ENCODE data around the gene FBLN7. TPM values are rescaled to one million over a fixed set of nuclear protein-coding genes. Genes with fewer than 3 reads are reported as not detected.

The FBLN7 gene
- total RNA-seq, 2 experiments from 2014 or later, result 7.9 to 8.3 TPM

DNA sequence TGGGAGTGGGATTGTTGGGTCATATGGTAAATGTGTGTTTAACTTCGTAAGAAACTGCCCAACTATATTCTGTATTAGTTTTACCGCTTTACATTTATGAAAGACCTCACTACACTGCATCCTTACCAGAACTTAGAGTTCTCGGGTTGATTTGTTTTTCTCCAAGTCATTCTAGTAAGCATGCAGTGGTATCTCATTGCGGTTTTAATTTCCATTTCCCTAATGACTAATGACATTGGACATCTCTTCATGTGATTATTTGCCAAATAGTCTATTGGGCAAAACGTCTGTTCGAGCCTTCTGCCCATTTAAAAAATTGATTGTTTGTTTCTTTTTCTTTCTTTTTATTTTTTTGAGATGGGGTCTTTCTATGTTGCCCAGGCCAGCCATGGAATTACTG lies 6.8 kb downstream of the FBLN7 start:
- Mint-ChIP-seq H3K9me3 (no peaks in the 10 kb centered on the region), H3K27ac (no peak overlapping the region), H3K36me3 (ENCODE audit: low read depth) (no peaks in the 10 kb centered on the region), H3K4me3 (no peak overlapping the region), H3K27me3 (peaks cover 23% of the 10 kb centered on the region), H3K4me1 (peaks cover 1% of the 10 kb centered on the region)
- POLR2A ChIA-PET, result no interaction called here
- no peak for DNase-seq
- CTCF ChIA-PET, result interaction anchor here (0.8 kb wide), 1 partner anchor 11 kb away, joined by 3 read pairs; no protein-coding TSS in a partner anchor

DNA sequence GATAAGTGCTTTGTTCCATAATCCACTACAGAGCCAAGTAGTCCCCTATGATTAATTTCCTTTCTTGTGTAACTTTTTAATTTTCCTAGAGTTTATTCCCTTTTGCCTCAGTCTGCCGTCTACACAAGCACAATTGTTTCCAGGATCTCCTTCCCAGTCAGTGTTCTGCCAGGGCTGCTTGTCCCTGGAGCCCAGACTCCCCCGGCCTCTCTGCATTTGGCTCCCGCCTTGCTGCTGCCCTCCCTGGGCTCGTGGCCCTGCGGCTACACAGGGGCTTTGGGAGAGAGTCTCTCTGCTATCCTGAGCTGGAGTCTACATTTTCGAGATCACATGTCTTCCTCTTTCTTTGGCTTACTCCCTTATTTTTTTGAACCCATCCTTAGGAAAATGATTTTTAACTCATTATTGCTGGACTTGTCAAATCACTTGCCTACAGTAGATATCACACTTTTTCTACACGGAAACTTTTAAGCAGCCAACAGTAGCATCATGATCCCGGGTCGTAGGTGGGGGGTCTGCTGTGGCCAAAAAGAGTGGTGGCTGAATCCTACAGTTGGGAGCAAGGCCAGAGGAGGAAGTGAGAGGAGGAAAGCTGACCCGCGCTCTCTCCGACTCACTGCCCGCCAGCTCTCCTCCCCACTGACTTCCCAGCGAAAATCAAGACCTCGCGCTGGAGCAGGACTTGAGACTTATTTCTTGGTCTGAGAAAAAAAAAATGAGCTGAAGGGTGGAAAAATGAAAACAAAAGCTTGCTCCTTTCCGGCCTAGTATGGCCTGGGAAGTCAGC lies 9.4 kb downstream of the FBLN7 start:
- ChIA-PET CTCF (interaction anchor here (0.7 to 0.8 kb wide), 2 partner anchors 10 to 36 kb away, joined by 3 read pairs; no protein-coding TSS in a partner anchor), POLR2A (interaction anchor here (0.6 kb wide), 1 partner anchor 163 kb away, joined by 3 read pairs; no protein-coding TSS in a partner anchor)
- Mint-ChIP-seq H3K27me3 (peaks cover 5% of the 10 kb centered on the region), H3K36me3 (ENCODE audit: low read depth) (no peaks in the 10 kb centered on the region), H3K27ac (no peak overlapping the region), H3K9me3 (no peaks in the 10 kb centered on the region), H3K4me3 (no peak overlapping the region), H3K4me1 (no peaks in the 10 kb centered on the region)
- no peak for DNase-seq

DNA sequence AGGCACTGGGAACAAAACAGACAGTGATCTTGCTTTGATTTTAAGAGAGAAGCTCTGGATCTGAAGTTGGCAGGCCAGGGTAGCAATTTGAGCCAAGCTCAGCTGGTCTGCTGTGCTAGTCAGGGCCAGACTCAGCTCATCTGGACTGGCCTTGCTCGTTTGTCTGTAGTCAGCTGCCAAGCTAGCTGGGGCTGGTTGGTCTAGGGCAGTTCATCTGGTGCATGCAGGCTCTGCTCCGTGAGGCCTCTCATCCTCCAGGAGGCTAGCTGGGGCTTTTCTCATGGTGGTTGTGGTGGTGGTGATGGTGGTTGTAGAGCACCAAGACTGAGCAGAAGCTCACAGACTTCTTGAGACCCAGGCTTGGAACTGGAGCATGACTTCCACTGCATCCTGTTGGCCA lies 10.3 kb downstream of the FBLN7 start:
- H3K4me1 Mint-ChIP-seq, result no peaks in the 10 kb centered on the region
- no peak overlapping the region for H3K4me3 Mint-ChIP-seq
- no peaks in the 10 kb centered on the region for H3K9me3 Mint-ChIP-seq
- no peak overlapping the region for H3K27ac Mint-ChIP-seq
- DNase-seq, result no peak
- no peaks in the 10 kb centered on the region for H3K36me3 Mint-ChIP-seq (ENCODE audit: low read depth)
- CTCF ChIA-PET, result interaction anchor here (0.7 to 1.1 kb wide), 2 partner anchors 35 to 66 kb away, joined by 3 read pairs; no protein-coding TSS in a partner anchor
- no peaks in the 10 kb centered on the region for H3K27me3 Mint-ChIP-seq
- POLR2A ChIA-PET, result interaction anchor here (0.6 kb wide), 1 partner anchor 164 kb away, joined by 3 read pairs; no protein-coding TSS in a partner anchor

DNA sequence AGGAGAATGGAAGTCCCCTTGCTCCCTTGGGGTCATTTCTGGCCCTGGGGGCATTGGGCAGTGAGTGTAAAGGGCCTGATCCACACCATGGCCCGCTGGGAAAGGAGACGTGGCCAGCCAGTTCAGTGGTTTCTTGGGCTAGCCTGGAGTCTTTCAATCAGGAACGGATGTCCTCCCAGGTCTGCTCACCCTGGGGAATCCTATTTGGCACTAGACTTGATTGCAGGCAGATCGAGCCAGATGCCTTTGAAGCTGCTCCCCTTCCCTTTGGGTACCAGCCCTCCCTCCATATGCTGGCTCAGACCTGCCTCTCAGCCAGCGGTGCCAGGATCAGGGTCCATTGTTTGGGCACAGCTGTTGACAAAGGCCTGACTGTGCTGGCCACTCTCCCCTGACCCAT lies 11.0 kb downstream of the FBLN7 start:
- DNase-seq, result no peak
- Mint-ChIP-seq H3K27ac (no peak overlapping the region), H3K4me1 (peaks cover 3% of the 10 kb centered on the region), H3K4me3 (no peak overlapping the region), H3K9me3 (no peaks in the 10 kb centered on the region), H3K36me3 (ENCODE audit: low read depth) (no peaks in the 10 kb centered on the region), H3K27me3 (no peaks in the 10 kb centered on the region)
- POLR2A ChIA-PET, result no interaction called here
- CTCF ChIA-PET, result interaction anchor here (1.1 kb wide), 1 partner anchor 65 kb away, joined by 3 read pairs; no protein-coding TSS in a partner anchor

DNA sequence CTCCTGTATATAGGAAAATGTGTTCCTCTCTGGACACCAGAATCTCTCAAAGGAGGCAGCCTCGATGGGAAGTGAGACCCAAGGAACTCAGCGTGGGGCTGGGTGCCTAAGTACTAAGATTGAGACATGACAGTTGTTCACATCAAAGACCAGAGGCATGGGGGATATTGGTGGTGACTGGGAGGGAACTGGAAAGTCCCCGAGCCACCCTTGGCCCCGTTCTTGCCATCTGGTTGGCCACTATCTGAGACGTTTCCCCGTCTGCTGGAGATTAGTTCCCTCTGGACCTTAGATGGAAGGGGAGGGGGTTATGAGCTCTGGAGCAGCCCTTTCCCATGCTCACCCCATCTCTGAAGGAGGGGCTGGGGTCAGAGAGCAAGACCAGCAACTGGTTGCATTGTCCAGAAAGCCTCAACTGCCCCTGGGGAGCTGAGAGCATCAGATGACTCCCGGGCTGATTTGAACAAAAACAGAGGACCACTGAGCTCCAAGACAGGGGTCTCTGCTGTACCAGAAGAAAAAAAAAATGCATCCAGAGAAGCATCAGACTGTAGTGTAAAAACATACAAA lies 11.8 kb downstream of the FBLN7 start:
- Mint-ChIP-seq H3K9me3 (no peaks in the 10 kb centered on the region), H3K36me3 (ENCODE audit: low read depth) (no peaks in the 10 kb centered on the region), H3K27me3 (no peaks in the 10 kb centered on the region), H3K4me1 (peaks cover 10% of the 10 kb centered on the region), H3K4me3 (no peak overlapping the region), H3K27ac (no peak overlapping the region)
- ChIA-PET CTCF (interaction anchor here (1.6 kb wide), 1 partner anchor 13 kb away, joined by 6 read pairs; the partner anchor contains the start of gene FBLN7), POLR2A (no interaction called here)
- DNase-seq, result no peak

DNA sequence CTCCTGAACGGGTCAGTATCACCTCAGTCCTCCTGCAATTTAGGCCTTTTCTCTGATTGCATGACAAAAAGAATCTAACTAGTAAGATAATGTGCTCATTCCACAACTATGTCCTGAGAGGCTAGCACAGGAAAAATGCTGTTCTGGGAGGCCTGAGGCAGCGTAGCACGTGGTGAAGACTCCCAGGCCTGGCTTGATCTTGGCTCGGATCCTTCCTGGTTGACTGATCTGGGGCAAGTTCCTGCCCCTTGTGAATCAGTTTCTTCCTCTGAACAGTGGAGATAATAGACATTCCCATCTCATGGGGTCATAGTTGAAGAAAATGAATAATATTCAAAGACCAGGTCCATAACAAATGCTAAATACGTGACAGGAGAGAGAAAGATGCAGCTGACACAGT lies 12.3 kb downstream of the FBLN7 start:
- CTCF ChIA-PET, result interaction anchor here (1.6 kb wide), 1 partner anchor 13 kb away, joined by 6 read pairs; the partner anchor contains the start of gene FBLN7
- H3K4me3 Mint-ChIP-seq, result no peak overlapping the region
- H3K27ac Mint-ChIP-seq, result no peak overlapping the region
- H3K36me3 Mint-ChIP-seq (ENCODE audit: low read depth), result no peaks in the 10 kb centered on the region
- POLR2A ChIA-PET, result no interaction called here
- H3K9me3 Mint-ChIP-seq, result no peaks in the 10 kb centered on the region
- no peaks in the 10 kb centered on the region for H3K27me3 Mint-ChIP-seq
- H3K4me1 Mint-ChIP-seq, result peaks cover 15% of the 10 kb centered on the region
- DNase-seq, result no peak

DNA sequence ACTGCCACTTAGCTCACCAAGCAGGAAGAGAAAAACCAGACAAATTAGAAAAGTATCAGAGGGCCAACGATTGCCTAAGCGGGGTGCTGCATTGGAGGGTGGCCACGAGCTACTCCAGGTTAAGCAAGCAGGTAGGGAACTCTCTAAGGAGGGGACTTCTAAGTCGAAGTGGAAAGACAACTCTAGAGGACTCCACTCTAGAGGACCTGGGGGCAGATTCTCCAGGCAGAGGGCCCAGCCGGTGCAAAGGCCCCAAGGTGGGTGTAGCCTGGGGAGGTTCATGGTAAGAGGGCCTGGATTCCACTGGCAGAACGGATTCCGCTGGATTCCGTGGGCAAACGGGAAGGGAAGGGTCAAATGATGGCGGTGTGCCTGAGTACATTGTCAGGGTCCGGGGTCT lies 12.7 kb downstream of the FBLN7 start:
- DNase-seq, result no peak
- Mint-ChIP-seq H3K4me1 (peaks cover 19% of the 10 kb centered on the region), H3K27me3 (no peaks in the 10 kb centered on the region), H3K4me3 (no peak overlapping the region), H3K27ac (no peak overlapping the region), H3K9me3 (no peaks in the 10 kb centered on the region), H3K36me3 (ENCODE audit: low read depth) (no peaks in the 10 kb centered on the region)
- POLR2A ChIA-PET, result no interaction called here
- CTCF ChIA-PET, result interaction anchor here (1.6 kb wide), 1 partner anchor 14 kb away, joined by 6 read pairs; the partner anchor contains the start of gene FBLN7

DNA sequence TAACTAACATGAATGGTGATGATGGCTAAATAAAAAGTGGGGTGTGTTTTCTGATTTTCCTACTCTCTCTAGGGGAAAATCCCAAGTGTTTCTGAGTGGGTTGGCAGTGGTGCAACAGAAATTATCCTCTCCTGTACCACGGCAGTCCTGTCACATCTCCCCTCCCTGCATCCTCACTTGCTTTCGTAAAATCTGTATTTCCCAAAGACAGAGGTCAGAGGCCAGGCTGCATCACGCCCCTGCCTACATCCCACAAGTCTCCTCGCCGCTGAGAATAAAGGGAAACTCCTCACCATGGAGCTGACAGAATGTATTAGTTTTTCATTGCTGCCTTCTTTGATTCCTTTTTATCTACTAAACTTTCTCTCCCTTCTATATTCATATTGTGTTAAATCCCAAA lies 13.1 kb downstream of the FBLN7 start:
- POLR2A ChIA-PET, result no interaction called here
- no peaks in the 10 kb centered on the region for H3K9me3 Mint-ChIP-seq
- H3K4me1 Mint-ChIP-seq, result peaks cover 23% of the 10 kb centered on the region
- CTCF ChIA-PET, result interaction anchor here (1.6 kb wide), 1 partner anchor 14 kb away, joined by 6 read pairs; the partner anchor contains the start of gene FBLN7
- no peak overlapping the region for H3K4me3 Mint-ChIP-seq
- no peaks in the 10 kb centered on the region for H3K27me3 Mint-ChIP-seq
- no peak overlapping the region for H3K27ac Mint-ChIP-seq
- no peak for DNase-seq
- no peaks in the 10 kb centered on the region for H3K36me3 Mint-ChIP-seq (ENCODE audit: low read depth)

DNA sequence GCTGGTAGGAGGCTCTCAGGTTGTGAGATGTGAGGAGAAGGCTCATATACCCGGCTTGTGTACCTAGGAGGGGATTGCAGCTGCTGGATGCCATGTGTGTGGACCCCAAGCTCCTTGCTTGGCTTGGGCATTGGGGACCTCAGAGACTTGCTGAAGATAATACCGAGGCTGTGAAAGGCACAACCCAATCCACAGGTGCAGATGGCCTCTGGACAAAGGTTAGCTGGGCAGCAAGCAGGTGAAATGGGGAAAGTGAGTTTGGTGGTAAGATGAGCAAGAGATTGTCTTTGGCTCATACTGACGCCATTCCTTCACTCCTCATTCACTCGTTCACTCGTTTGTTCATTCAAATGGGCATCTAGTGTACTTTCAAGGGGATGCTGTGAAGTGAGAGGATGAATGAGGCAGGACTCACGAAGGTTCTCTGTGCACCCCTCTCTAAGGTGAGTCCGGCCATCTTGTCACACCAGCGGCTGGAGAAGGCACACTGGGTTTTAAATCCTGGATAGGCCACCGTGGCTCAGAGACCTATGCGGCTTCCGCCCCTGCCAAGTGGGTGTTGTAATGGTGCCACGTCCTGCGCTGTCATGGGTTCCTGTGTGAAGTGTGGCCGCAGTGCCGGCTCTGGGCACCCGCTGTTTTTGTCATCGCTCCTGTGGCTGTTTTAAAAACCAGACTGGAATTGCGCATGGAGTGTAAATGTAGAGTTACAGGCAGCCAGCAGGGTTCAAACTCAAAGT lies 13.7 kb downstream of the FBLN7 start:
- CTCF ChIA-PET, result interaction anchor here (2.1 kb wide), 1 partner anchor 12 kb away, joined by 7 read pairs; no protein-coding TSS in a partner anchor
- DNase-seq, result no peak
- POLR2A ChIA-PET, result no interaction called here
- Mint-ChIP-seq H3K4me3 (no peak overlapping the region), H3K27ac (no peak overlapping the region), H3K9me3 (no peaks in the 10 kb centered on the region), H3K4me1 (peaks cover 28% of the 10 kb centered on the region), H3K36me3 (ENCODE audit: low read depth) (no peaks in the 10 kb centered on the region), H3K27me3 (no peaks in the 10 kb centered on the region)

DNA sequence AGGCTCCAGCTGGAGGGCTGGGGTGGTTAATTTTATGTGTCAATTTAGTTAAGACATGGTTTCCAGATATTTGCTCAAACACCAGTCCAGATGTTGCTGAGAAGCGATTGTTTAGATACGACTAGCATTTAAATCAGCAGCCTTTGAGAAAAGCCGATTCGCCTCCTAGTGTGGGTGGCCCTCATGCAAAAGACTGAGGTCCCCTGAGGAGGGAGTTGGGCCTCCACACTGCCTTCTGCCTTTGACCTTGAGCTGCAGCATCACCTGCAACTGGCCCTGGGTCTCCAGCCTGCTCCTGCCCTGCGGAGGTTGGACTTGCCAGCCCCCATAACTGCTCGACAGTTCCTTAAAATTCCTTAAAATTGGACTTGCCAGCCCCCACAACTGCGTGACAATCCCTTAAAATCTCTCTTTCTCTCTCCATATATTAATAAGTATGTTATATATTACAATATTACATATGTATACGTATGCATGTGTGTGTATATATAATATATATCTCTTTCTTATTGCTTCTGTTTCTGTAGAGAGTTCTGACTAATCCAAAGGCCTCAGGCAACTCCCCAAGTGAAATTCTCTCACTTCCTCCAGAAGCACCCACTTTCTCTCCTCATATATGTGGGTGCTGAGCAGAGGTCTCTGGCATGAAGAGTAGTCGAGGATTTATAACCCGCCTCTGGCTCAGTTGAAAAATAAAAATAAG lies 14.4 kb downstream of the FBLN7 start:
- Mint-ChIP-seq H3K4me1 (peaks cover 31% of the 10 kb centered on the region), H3K4me3 (no peak overlapping the region), H3K9me3 (no peaks in the 10 kb centered on the region), H3K27ac (no peak overlapping the region), H3K36me3 (ENCODE audit: low read depth) (no peaks in the 10 kb centered on the region), H3K27me3 (no peaks in the 10 kb centered on the region)
- DNase-seq, result no peak
- ChIA-PET POLR2A (no interaction called here), CTCF (interaction anchor here (2.1 kb wide), 1 partner anchor 12 kb away, joined by 7 read pairs; no protein-coding TSS in a partner anchor)

DNA sequence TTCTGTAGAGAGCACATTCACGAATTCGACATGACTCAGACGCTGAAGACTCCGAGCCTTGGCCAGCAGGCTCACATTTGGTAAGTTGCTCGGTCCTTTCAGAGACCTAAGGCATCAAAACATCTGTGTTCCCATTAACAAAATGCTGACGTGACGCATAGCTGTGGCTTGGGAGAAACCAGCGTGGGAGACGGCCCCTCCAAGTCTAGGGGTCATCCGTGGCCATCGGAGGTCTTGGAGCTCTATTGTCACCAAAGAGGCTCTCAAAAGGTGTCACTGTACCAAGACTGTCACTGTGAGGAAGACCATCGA lies 14.9 kb downstream of the FBLN7 start:
- ChIA-PET POLR2A (no interaction called here), CTCF (interaction anchor here (2.1 kb wide), 1 partner anchor 11 kb away, joined by 7 read pairs; no protein-coding TSS in a partner anchor)
- Mint-ChIP-seq H3K4me1 (peaks cover 31% of the 10 kb centered on the region), H3K36me3 (ENCODE audit: low read depth) (no peaks in the 10 kb centered on the region), H3K4me3 (no peak overlapping the region), H3K27ac (no peak overlapping the region), H3K27me3 (no peaks in the 10 kb centered on the region), H3K9me3 (no peaks in the 10 kb centered on the region)
- no peak for DNase-seq

DNA sequence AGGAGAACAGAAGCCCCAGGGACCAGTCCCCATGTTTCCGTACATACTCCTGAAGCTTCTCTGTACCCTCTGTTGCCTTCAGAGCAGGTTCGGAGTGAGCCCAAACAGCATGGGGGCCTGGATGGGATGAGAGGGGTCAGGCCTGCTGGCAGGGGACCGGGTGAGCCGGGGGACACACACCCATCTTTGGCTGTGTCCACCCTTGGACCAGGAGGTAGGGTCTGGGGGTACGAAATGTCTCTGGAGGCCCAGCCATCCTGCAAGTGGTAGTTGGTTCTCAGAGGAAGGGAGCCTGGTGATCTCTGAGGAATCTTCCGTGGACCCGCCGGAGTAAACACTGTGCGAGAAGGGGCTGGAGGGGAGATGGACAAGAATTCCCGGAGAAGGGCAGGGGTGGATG lies 15.3 kb downstream of the FBLN7 start:
- Mint-ChIP-seq H3K36me3 (ENCODE audit: low read depth) (no peaks in the 10 kb centered on the region), H3K4me3 (no peak overlapping the region), H3K27ac (no peak overlapping the region), H3K27me3 (no peaks in the 10 kb centered on the region), H3K9me3 (no peaks in the 10 kb centered on the region), H3K4me1 (peaks cover 31% of the 10 kb centered on the region)
- POLR2A ChIA-PET, result no interaction called here
- CTCF ChIA-PET, result interaction anchor here (2.1 kb wide), 1 partner anchor 11 kb away, joined by 7 read pairs; no protein-coding TSS in a partner anchor
- no peak for DNase-seq
